H1 (cell line): ENCODE data around the gene CREBL2. TPM values are rescaled to one million over a fixed set of nuclear protein-coding genes. Genes with fewer than 3 reads are reported as not detected.

Experiments
- CTCF ChIA-PET: fragments of 300-600 bp; sonication (Branson Sonifier 250); formaldehyde crosslinking; loops from one replicate; lab custom pipeline; 2021; ENCODE audit not compliant: partially characterized antibody; lab: Charles Lee
- POLR2A ChIA-PET: fragments of 300-600 bp; sonication (Branson Sonifier 250); formaldehyde crosslinking; loops from one replicate; lab custom pipeline; 2021; ENCODE audit warnings: inconsistent platforms; ENCODE audit not compliant: partially characterized antibody; lab: Charles Lee
- DNase-seq, 2 experiments: peaks; one replicate each; pipeline versions ENCODE4 v3.0.0 to v3.0.0-alpha.2; 2010 to 2022; ENCODE audit warnings: low spot score in 2 of 2, low read depth in 1 of 2, mixed read lengths in 1 of 2
- FAIRE-seq: peaks from 2 replicates; lab custom pipeline; 2011; peaks lifted over from hg19 to GRCh38; lab: Jason Lieb, UNC
- H2AFZ ChIP-seq: 2 replicates; pipeline ENCODE4 v1.8.1; 2012; ENCODE audit warnings: low read length, inconsistent platforms
- H2AK5ac ChIP-seq: 2 replicates; pipeline ENCODE4 v1.6.1; 2013; ENCODE audit warnings: low read depth, low read length
- H2BK120ac ChIP-seq: replicated peaks from 2 replicates; pipeline ENCODE3; 2013; ENCODE audit warnings: low read depth, low read length, inconsistent platforms
- H2BK12ac ChIP-seq: 2 replicates; pipeline ENCODE4 v1.6.1; 2013; ENCODE audit warnings: low read depth, low read length
- H2BK15ac ChIP-seq: 2 replicates; pipeline ENCODE4 v1.6.1; 2013; ENCODE audit warnings: low read length
- H2BK20ac ChIP-seq: 2 replicates; pipeline ENCODE4 v1.6.1; 2013; ENCODE audit warnings: low read length
- H2BK5ac ChIP-seq: 2 replicates; pipeline ENCODE4 v1.6.1; 2013; ENCODE audit warnings: low read depth, low read length
- H3K14ac ChIP-seq: 2 replicates; pipeline ENCODE4 v1.6.1; 2013; ENCODE audit warnings: inconsistent platforms; ENCODE audit not compliant: insufficient read length
- H3K18ac ChIP-seq: 2 replicates; pipeline ENCODE4 v1.6.1; 2013; ENCODE audit warnings: low read length; ENCODE audit errors: extremely low read depth
- H3K23ac ChIP-seq: 2 replicates; pipeline ENCODE4 v1.6.1; 2013; ENCODE audit warnings: inconsistent platforms; ENCODE audit not compliant: insufficient read length
- H3K23me2 ChIP-seq: 2 replicates; pipeline ENCODE4 v1.6.1; 2013; ENCODE audit warnings: low read depth, low read length
- H3K27ac ChIP-seq: 2 replicates; pipeline ENCODE4 v1.6.1; 2011; ENCODE audit warnings: low read depth, low read length, inconsistent platforms
- H3K27me3 ChIP-seq, 4 experiments: replicated peaks in 1 of 4; 1 replicate in 1 of 4; 2 replicates in 3 of 4; pipeline versions ENCODE4 v1.6.1 to v1.8.1; 2011 to 2013; ENCODE audit warnings: low read length in 3 of 4, mild to moderate bottlenecking in 3 of 4, inconsistent platforms in 2 of 4, mixed read lengths in 2 of 4, moderate library complexity in 1 of 4; ENCODE audit not compliant: control insufficient read depth in 3 of 4, insufficient read depth in 3 of 4; ENCODE audit errors: extremely low read depth in 1 of 4
- H3K36me3 ChIP-seq, 4 experiments: 2 replicates each; pipeline versions ENCODE4 v1.6.1 to v1.8.1; 2011 to 2013; ENCODE audit warnings: mild to moderate bottlenecking in 4 of 4, low read length in 3 of 4, moderate library complexity in 2 of 4, control low read depth in 1 of 4, inconsistent platforms in 1 of 4; ENCODE audit not compliant: insufficient read depth in 4 of 4, control insufficient read depth in 2 of 4
- H3K4ac ChIP-seq: replicated peaks from 2 replicates; pipeline ENCODE3; 2013; ENCODE audit warnings: low read length, low read depth, mixed read lengths, inconsistent platforms; ENCODE audit not compliant: insufficient read length
- H3K4me1 ChIP-seq, 4 experiments: replicated peaks in 1 of 4; 1 replicate in 1 of 4; 2 replicates in 3 of 4; pipeline versions ENCODE4 v1.6.1 to v1.8.1; 2011 to 2013; ENCODE audit warnings: low read length in 3 of 4, inconsistent platforms in 2 of 4, mixed read lengths in 1 of 4; ENCODE audit not compliant: insufficient read depth in 4 of 4, control insufficient read depth in 3 of 4
- H3K4me2 ChIP-seq, 2 experiments: 2 replicates each; pipeline versions ENCODE4 v1.6.1 to v1.8.1; 2011 to 2013; ENCODE audit warnings: low read depth in 2 of 2, low read length in 2 of 2, control low read depth in 1 of 2, inconsistent platforms in 1 of 2, mild to moderate bottlenecking in 1 of 2; ENCODE audit not compliant: insufficient read depth in 1 of 2
- H3K4me3 ChIP-seq, 4 experiments: fragments of 200-600, 300-600 bp in 1 of 4; sonication (generic), shearing (Covaris generic), sonication (Bioruptor Twin) in 1 of 4; 2 replicates each; pipeline versions ENCODE4 v1.5.1 to v1.8.1; 2011 to 2016; ENCODE audit warnings: low read length in 4 of 4, low read depth in 3 of 4, control low read depth in 2 of 4, inconsistent platforms in 2 of 4, mild to moderate bottlenecking in 2 of 4, mixed read lengths in 1 of 4, moderate library complexity in 1 of 4; ENCODE audit not compliant: insufficient read depth in 2 of 4; ENCODE audit errors: extremely low read depth in 1 of 4
- H3K56ac ChIP-seq: replicated peaks from 2 replicates; pipeline ENCODE3; 2013; ENCODE audit warnings: low read depth, mild to moderate bottlenecking, mixed read lengths, low read length, inconsistent platforms; ENCODE audit not compliant: insufficient read length
- H3K79me1 ChIP-seq: 2 replicates; pipeline ENCODE4 v1.6.1; 2013; ENCODE audit warnings: low read depth, low read length, control low read depth
- H3K79me2 ChIP-seq, 2 experiments: 2 replicates each; pipeline versions ENCODE4 v1.6.1 to v1.8.1; 2012 to 2013; ENCODE audit warnings: low read length in 2 of 2, mild to moderate bottlenecking in 2 of 2, inconsistent platforms in 1 of 2; ENCODE audit not compliant: insufficient read depth in 2 of 2, control insufficient read depth in 1 of 2
- H3K9ac ChIP-seq, 4 experiments: replicated peaks in 1 of 4; 1 replicate in 1 of 4; 2 replicates in 3 of 4; pipeline versions ENCODE4 v1.6.1 to v1.8.1; 2011 to 2013; ENCODE audit warnings: low read depth in 3 of 4, low read length in 3 of 4, control low read depth in 2 of 4, mild to moderate bottlenecking in 2 of 4, moderate library complexity in 2 of 4, inconsistent platforms in 1 of 4; ENCODE audit errors: extremely low read depth in 1 of 4
- H3K9me3 ChIP-seq, 2 experiments: 2 replicates each; pipeline versions ENCODE4 v1.6.1 to v1.8.1; 2012 to 2013; ENCODE audit warnings: mild to moderate bottlenecking in 2 of 2, moderate library complexity in 2 of 2, control low read depth in 1 of 2, inconsistent platforms in 1 of 2, low read depth in 1 of 2, low read length in 1 of 2, mixed read lengths in 1 of 2; ENCODE audit not compliant: insufficient read depth in 2 of 2
- H4K20me1 ChIP-seq, 2 experiments: replicated peaks in 1 of 2; 2 replicates each; pipeline versions ENCODE3 to v1.8.1; 2011 to 2013; ENCODE audit warnings: inconsistent platforms in 2 of 2, low read length in 2 of 2, mild to moderate bottlenecking in 1 of 2; ENCODE audit not compliant: insufficient read depth in 2 of 2, control insufficient read depth in 1 of 2
- H4K5ac ChIP-seq: 2 replicates; pipeline ENCODE4 v1.6.1; 2013; ENCODE audit warnings: low read length, low read depth, mixed read lengths, inconsistent platforms; ENCODE audit not compliant: insufficient read length
- H4K8ac ChIP-seq: 2 replicates; pipeline ENCODE4 v1.8.0; 2013; ENCODE audit warnings: mild to moderate bottlenecking, moderate library complexity, low read length, inconsistent platforms; ENCODE audit not compliant: insufficient read depth; ENCODE audit errors: extremely low read depth
- H4K91ac ChIP-seq: replicated peaks from 2 replicates; pipeline ENCODE3; 2013; ENCODE audit warnings: low read length, mixed read lengths, inconsistent platforms; ENCODE audit not compliant: insufficient read length
- BACH1 ChIP-seq: IDR thresholded peaks from 2 replicates; pipeline ENCODE4 v1.6.1; 2012; ENCODE audit warnings: low read length, improper control_type of control experiment
- CEBPB ChIP-seq: IDR thresholded peaks from 2 replicates; pipeline ENCODE4 v1.6.1; 2012; ENCODE audit warnings: low read depth, low read length
- EGR1 ChIP-seq: IDR thresholded peaks from 2 replicates; pipeline ENCODE4 v1.6.1; 2011; ENCODE audit warnings: low read depth, low read length, borderline replicate concordance
- GABPA ChIP-seq: IDR thresholded peaks from 2 replicates; pipeline ENCODE4 v1.6.1; 2011; ENCODE audit warnings: mild to moderate bottlenecking, low read length, moderate library complexity, borderline replicate concordance; ENCODE audit not compliant: insufficient read depth
- JUN ChIP-seq: IDR thresholded peaks from 2 replicates; pipeline ENCODE4 v1.6.1; 2011; ENCODE audit warnings: low read depth, mild to moderate bottlenecking, improper control_type of control experiment, low read length
- MAX ChIP-seq: IDR thresholded peaks from 2 replicates; pipeline ENCODE4 v1.6.1; 2012; ENCODE audit warnings: inconsistent platforms
- RAD21 ChIP-seq, 2 experiments: IDR thresholded peaks in 1 of 2; conservative IDR thresholded peaks in 1 of 2; 2 replicates each; pipeline ENCODE4 v1.6.1; 2011; ENCODE audit warnings: low read depth in 2 of 2, low read length in 2 of 2, improper control_type of control experiment in 1 of 2, inconsistent platforms in 1 of 2, mild to moderate bottlenecking in 1 of 2, moderate library complexity in 1 of 2
- RFX5 ChIP-seq: IDR thresholded peaks from 2 replicates; pipeline ENCODE4 v1.6.1; 2011; ENCODE audit warnings: low read depth, low read length, improper control_type of control experiment, borderline replicate concordance
- RNF2 ChIP-seq: fragments of 200-900, 300-1000 bp; sonication (generic); IDR thresholded peaks from 2 replicates; pipeline ENCODE4 v1.7.1; 2016; ENCODE audit warnings: borderline replicate concordance, low read depth, mild to moderate bottlenecking, antibody characterized with exemption, low read length; ENCODE audit not compliant: poor library complexity, severe bottlenecking; ENCODE audit errors: missing control alignments
- SP4 ChIP-seq: IDR thresholded peaks from 2 replicates; pipeline ENCODE4 v1.6.1; 2012; ENCODE audit warnings: low read length, inconsistent platforms
- TAF7 ChIP-seq: optimal IDR thresholded peaks from 2 replicates; pipeline ENCODE3; 2011; ENCODE audit warnings: low read depth, mild to moderate bottlenecking, inconsistent platforms, low read length, moderate library complexity, borderline replicate concordance
- WGBS, 2 experiments: shearing (Covaris generic) in 1 of 2; methylation state at CpG; one replicate each; pipeline versions ENCODE4 v1.1.6 to v1.1.7; 2013 to 2015; ENCODE audit warnings: low lambda C conversion rate in 2 of 2, mixed read lengths in 2 of 2, inconsistent platforms in 1 of 2, low coverage in 1 of 2, missing lambda C conversion rate in 1 of 2; ENCODE audit not compliant: insufficient replicate concordance in 2 of 2, insufficient coverage in 1 of 2, insufficient read length in 1 of 2; ENCODE audit errors: extremely low coverage in 1 of 2, missing lambda C conversion rate in 1 of 2; 5-methylcytosine and 5-hydroxymethylcytosine counted together
- polyA plus RNA-seq, 7 experiments: library from polyadenylated mRNA; depleted of rRNA in 3 of 7; stranded (reverse) in 5 of 7; unstranded in 2 of 7; fragments of >200 nt in 5 of 7; fragments of 200-250 nt in 2 of 7; gene quantifications; 1 replicate in 5 of 7; 2 replicates in 1 of 7; 4 replicates in 1 of 7; pipeline versions ENCODE4 v1.2.1 to v1.2.3, GENCODE V29; 2011 to 2013; ENCODE audit warnings: missing spikeins in 2 of 7, mixed read lengths in 2 of 7
- total RNA-seq: library from RNA; stranded (reverse); fragmentation: NEBNext Ultra II Directional; extraction: Animal tissue kit (Norgen Biotek cat#: 25700); gene quantifications from 2 replicates; pipeline ENCODE4 v1.2.1, GENCODE V29; 2021
- TF ChIP-seq, protein P1 (sequence below): IDR thresholded peaks from 2 replicates; pipeline ENCODE4 v1.6.1; 2011; ENCODE audit warnings: low read length, improper control_type of control experiment

CREBL2 gene
- total and polyA plus RNA-seq, 2 of the 8 experiments (the other 6 are each of a cell fraction or from before 2014, with no cell fraction given): 9.8 to 18.3 TPM

GRCh38 chr12:12622418-12622817 lies 10.7 kb downstream of the CREBL2 start:
- CTCF ChIA-PET: interaction anchor here (2.3 kb wide), 1 partner anchor 11 kb away, joined by 6 read pairs; no protein-coding TSS in a partner anchor
- WGBS, 2 experiments: 88% methylated on average over 3 of the region's 3 CpGs; no CpG with 5 or more reads in 1 of the 2 experiments
- FAIRE-seq: no peak
- no peak for TF ChIP-seq TAF7
- TF ChIP-seq GABPA: no peak
- no peak for TF ChIP-seq EGR1
- no peak for TF ChIP-seq BACH1
- no peak for TF ChIP-seq RNF2
- TF ChIP-seq CEBPB: no peak
- no peak for TF ChIP-seq JUN
- TF ChIP-seq SP4: no peak
- no peak for TF ChIP-seq RFX5
- no peak for TF ChIP-seq RAD21 (IDR thresholded peaks at IDR 0.05 in 1 of 2, conservative IDR thresholded peaks at IDR 0.05 in 1 of 2; ENCODE audit: low read depth in 2 of 2, low read length in 2 of 2)
- no peak for TF ChIP-seq MAX
- TF ChIP-seq, protein P1, sequence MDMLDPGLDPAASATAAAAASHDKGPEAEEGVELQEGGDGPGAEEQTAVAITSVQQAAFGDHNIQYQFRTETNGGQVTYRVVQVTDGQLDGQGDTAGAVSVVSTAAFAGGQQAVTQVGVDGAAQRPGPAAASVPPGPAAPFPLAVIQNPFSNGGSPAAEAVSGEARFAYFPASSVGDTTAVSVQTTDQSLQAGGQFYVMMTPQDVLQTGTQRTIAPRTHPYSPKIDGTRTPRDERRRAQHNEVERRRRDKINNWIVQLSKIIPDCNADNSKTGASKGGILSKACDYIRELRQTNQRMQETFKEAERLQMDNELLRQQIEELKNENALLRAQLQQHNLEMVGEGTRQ: no peak

More at GRCh38 chr12:12622418-12622817, 10.7 kb downstream of the CREBL2 start:
- Histone ChIP-seq H3K27me3 (no peaks in the 10 kb centered on the region), H3K4me2 (no peak overlapping the region), H2BK12ac (no peak overlapping the region), H3K14ac (no peak overlapping the region), H4K5ac (no peak overlapping the region), H4K8ac (no peak overlapping the region), H3K4me3 (no peak overlapping the region), H3K18ac (no peak overlapping the region), H4K20me1 (no peaks in the 10 kb centered on the region), H3K23me2 (no peaks in the 10 kb centered on the region), H3K79me2 (no peaks in the 10 kb centered on the region), H3K36me3 (peaks cover 0 to 12% (median 0%) of the 10 kb centered on the region in 4 experiments; a peak in 2 of 8 replicates), H2BK20ac (no peak overlapping the region), H3K27ac (no peak overlapping the region), H3K56ac (no peak overlapping the region), H3K79me1 (no peaks in the 10 kb centered on the region; the same call in none of the 2 replicates), H2BK15ac (no peak overlapping the region), H3K9ac (no peak overlapping the region), H2AFZ (no peak overlapping the region), H3K4me1 (peaks cover 0 to 4% (median 2%) of the 10 kb centered on the region in 4 experiments; a peak in 3 of 7 replicates), H2BK5ac (no peak overlapping the region), H3K23ac (no peak overlapping the region), H2AK5ac (no peak overlapping the region), H3K4ac (no peak overlapping the region), H3K9me3 (peaks cover 6 to 8% of the 10 kb centered on the region in 2 experiments; a peak in 2 of 4 replicates), H2BK120ac (no peak overlapping the region), H4K91ac (no peak overlapping the region)
- no peak for DNase-seq
- POLR2A ChIA-PET: no interaction called here
